Hepatocyte (in vitro differentiated cells): ENCODE results near the gene CAB39.

Experiments
- CTCF ChIP-seq: fragments of 200-600 bp; sonication (generic); IDR thresholded peaks from 2 replicates; pipeline ENCODE4 v1.5.1; 2016; ENCODE audit warnings: antibody characterized with exemption, mild to moderate bottlenecking; ENCODE audit not compliant: poor library complexity
- EZH2 ChIP-seq: fragments of 200-600 bp; sonication (generic); IDR thresholded peaks from 2 replicates; pipeline ENCODE4 v1.6.1; 2016; ENCODE audit warnings: antibody characterized with exemption, mild to moderate bottlenecking, borderline replicate concordance

GRCh38 chr2:230671117-230671516 lies 41.5 kb upstream of the CAB39 start:
- TF ChIP-seq CTCF (no peak), EZH2 (no peak)
